Activated CD4-positive, CD25-positive, alpha-beta regulatory T cell treated with anti-CD3 and anti-CD28 coated beads, Interleukin-2, amount 50 U/mL, for 24 hours (primary cell): ENCODE measurements around the gene TOX3.

Source experiments
- ATAC-seq, 2 donors: fragments of 150-1000 bp; cut with Tn5 transposase; one replicate each; pipeline ENCODE4 v1.10.0; 2021; ENCODE audit warnings: mild to moderate bottlenecking in 1 of 2, moderate library complexity in 1 of 2

The TOX3 gene

DNA sequence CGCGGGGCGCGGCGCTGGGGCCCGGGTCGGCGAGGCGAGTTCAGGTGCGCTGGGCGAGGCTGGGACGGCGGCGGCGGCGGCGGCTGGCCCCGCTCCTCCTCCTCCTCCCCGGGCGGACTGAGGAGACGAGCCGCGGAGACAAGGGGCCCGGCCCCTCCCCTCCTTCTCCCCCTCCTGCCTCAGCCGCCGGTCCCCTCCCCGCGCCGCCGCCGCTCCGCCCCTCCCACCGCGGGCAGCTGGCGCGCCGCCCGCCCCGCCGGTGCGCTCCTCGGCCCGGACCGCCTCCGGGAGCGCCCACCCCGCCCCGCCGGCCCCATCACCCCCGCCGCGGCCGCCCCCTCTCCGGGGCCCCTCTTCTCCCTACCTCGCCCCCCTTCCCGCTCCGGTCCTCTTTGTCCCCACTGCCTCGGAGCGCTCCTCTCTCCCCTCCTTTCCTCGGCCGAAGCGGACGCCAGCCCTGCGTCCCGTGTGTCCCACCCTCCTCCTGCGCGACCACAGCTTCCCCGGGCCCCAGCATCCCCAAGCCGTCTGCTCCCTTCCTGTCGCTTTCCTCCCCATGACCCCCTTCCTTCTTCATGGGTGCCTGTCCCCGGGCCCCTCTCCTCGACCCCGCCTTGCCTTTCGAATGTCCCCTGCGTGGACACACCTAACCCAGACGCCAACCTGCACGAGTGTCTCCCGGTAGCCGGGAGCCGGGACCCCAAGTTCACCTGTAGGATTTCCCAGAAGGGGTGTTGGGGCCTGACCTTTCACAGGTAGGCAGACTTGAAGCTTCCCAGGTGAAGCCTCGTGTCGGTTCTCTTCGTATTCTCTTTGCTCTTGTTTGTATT, at the start of gene TOX3:
Gene TOX3 (minus strand): TSS at position 140 of the 830 bp plus-strand sequence. CDS start 420 bp downstream, outside the sequence.
- no peak for ATAC-seq

GRCh38 chr16:52592778-52593177, 45.8 kb upstream of the TOX3 start:
- ATAC-seq = no peak

DNA sequence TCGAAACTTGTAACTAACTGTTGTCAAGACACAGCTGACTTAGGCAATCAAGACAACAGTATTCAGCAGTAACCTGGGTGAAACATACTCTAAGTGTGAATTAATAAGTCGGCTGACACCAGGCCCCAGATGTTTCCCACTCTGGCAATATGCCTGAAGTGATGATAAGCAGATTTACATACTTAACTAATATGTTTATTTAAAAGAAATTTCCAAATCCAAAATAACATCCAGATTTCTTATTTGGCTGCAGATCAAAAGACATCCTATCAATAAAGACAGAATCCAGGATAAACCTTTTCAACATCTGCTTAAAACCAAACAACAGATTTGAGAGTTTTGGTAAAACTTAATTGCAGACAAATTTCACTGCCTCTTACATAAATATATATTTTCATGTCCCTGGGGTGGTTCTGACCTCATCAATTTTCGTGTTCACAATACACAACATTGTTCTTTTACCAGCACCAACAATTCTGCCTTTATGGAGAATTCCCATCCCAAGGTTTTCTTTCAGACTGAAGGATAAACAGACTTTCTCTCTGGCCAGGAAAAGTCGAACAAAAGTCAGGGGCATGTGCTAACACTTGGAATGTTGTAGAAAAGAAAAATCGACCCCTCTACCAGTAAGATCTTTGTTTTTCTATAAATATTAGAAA, 45.1 kb upstream of the TOX3 start:
- ATAC-seq = no peak

GRCh38 chr16:52591471-52591870, 44.5 kb upstream of the TOX3 start:
- no peak for ATAC-seq

DNA sequence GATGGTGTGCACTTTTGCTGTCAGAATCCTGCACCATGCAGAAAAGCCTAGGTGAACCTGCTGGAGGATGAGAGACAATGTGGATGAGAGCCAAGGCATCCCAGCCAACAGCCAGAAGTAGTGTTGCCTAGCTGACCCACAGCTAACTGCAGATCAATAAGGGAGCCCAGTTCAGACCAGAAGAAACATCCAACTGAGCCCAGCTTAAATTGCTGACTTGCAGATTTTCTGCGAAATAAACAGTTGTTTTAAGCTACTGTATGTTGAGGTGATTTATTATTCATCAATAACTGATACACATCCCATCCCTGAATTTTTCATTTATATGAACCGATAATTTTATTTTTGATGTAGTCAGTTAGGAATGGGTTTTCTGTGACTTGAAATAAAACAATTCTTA, 39.2 kb upstream of the TOX3 start:
- no peak for ATAC-seq

DNA sequence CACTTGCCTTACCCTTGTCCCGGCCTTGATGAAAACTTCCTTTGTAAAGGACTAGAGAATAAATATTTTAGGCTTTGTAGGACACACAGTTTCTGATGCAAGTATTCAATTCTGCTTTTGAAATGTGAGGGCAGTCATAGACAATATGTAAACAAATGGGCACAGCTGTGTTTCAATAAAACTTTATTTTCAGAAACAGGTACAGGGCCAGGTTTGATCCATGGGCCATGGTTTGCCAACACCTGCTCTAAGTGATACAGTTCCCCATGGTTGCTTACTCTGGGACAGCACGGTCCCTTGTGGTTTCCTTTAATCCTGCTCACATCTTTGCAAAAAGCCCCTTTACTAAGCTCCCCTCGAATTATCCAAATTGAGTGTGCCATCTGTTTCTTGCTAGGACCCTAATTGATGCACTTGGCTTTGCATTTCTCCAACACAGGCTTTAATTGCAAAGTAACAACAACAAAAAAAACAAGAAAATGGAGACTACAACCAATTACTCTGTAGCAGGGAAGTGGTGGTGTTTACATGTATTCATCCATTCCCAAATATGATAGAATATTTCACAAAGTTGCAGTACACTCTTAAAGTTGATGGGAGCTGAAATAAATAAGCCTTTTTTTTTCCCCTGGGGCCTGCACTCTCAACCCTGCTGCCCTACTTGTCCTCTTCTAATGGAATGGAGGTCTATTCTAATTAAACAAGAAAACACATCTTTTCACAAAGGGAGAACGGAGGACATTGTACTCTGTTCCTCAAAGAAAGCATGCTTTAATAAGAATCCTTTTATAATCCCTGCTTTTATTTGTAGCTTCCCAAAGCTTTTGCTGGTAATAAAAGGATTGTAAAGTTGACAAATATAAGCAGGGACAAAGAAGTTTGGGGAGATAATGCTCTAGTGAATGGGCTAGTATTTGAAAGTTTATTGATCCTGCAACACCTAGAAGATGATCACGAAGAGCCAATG, 37.7 kb upstream of the TOX3 start:
- ATAC-seq = no peak

DNA sequence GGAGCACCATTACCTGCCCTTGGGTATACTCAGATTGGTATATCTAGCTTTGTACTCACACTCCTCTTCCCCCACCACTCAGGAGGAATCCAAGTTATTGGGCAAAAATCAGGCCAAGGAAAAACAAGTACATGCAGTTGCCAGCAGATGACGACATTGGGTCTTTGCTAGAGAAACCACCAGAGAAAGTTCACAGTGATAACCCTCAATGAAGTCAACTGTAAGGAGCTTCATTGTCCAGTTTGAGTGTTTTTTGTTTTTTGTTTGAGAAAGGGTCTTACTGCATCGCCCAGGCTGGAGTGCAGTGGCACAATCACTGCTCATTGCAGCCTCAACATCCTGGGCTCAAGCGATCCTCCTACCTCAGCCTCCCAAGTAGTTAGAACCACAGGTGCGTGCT, 34.6 kb upstream of the TOX3 start:
- no peak for ATAC-seq

- ATAC-seq = no peak
Observed at GRCh38 chr16:52580488-52580887, 33.5 kb upstream of the TOX3 start.

- ATAC-seq = no peak
Observed at GRCh38 chr16:52578829-52579498, 32.0 kb upstream of the TOX3 start.

GRCh38 chr16:52578007-52578828, 31.3 kb upstream of the TOX3 start:
- no peak for ATAC-seq

GRCh38 chr16:52577130-52577706, 30.3 kb upstream of the TOX3 start:
- no peak for ATAC-seq

GRCh38 chr16:52573365-52574299, 26.7 kb upstream of the TOX3 start:
- ATAC-seq = no peak

- ATAC-seq = no peak
Observed at GRCh38 chr16:52572656-52573055, 25.7 kb upstream of the TOX3 start.

DNA sequence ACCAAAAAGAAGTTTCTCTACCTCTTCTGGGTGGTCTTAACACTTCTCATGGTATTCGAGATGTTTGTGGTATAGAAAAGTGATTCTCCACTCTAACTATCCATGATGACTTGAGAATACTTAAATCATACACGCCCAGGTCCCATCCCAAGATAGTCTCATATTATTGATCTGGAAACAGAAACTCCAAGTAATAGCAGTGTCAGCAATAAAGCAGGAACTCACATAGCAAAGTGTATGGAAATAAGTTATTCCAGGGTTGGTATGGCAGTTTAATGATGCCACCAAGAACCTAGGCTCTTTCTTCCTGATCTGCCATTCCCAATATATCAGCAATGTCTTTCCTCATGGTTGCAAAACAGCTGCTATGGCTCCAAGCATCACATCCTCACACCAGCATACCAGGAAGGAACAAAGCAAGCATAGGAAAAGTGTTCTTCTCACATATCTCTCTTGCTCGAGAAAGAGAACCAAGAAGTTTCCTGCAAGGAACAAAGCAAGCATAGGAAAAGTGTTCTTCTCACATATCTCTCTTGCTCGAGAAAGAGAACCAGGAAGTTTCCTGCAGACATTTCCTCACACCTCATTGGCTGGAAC, 23.6 kb upstream of the TOX3 start:
- no peak for ATAC-seq

- no peak for ATAC-seq
Observed at GRCh38 chr16:52569701-52570100, 22.8 kb upstream of the TOX3 start.

DNA sequence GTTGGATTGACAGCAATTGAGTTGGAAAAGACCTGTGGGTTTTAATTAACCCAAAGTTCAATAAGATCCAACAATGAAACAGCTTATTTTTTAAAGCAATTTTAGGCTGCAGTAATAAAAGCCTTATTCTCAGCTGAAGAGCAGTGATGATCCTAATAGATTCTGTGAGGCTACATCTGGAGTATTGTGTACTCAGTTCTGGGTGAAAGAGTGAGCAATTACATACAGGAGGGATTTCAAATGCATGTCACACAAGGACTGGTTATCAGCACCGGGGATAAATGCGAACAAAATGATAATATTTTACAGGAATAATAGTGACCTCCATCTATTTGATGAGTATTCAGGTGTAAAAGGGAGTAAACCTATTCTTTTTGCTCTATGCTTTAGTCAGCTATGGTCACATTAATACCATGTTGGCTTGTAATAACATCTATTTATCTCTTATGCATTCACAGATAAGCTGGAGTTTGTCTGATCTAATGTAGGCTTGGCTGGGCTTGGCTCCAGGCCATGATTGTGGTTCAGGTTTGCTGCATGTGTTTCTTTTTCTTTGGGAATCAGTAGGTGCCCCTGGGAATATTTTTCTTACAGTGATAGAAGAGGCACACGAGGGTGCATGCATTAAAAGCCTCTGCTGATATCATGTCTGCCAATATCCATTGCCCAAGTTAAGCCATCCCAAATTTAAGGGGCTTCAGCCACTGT, 22.2 kb upstream of the TOX3 start:
- ATAC-seq = no peak

DNA sequence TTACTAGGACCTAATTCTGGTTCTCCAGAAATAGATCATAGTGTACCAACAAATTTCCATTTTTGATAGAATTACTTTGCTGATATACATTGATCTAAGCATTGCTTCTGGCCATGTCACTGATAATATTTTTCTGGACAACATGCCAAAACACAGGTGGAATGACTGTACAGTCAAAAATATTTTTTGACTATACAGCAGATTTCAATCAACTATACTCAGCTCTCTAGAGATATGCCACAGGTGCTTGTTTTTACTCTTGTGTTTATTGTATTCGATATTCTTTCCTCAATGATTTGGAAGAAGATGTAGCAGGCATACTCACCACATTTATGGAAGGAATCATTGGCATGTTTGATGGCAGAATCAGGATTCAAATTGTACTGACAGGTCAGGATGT, 21.6 kb upstream of the TOX3 start:
- ATAC-seq = no peak

- no peak for ATAC-seq
Observed at GRCh38 chr16:52567193-52567592, 20.2 kb upstream of the TOX3 start.
